Measurements from ENCODE around the gene LIPC. TPM values are rescaled to one million over a fixed set of nuclear protein-coding genes. Genes with fewer than 3 reads are reported as not detected.

LIPC gene
- total and polyA plus RNA-seq, 10 donors = 0.47 to 2.5 (median 1.0) TPM

- no peaks in the 10 kb centered on the region for H3K36me3 ChIP-seq
- no peak for TF ChIP-seq CTCF (IDR thresholded peaks at IDR 0.05 in 8 of 11, conservative IDR thresholded peaks at IDR 0.05 in 3 of 11)
- TF ChIP-seq POLR2AphosphoS5 (IDR thresholded peaks at IDR 0.05) = no peak
- no peak for TF ChIP-seq POLR2A (IDR thresholded peaks at IDR 0.05)
- DNase-seq = no peak
- no peak overlapping the region for H3K4me3 ChIP-seq
- peaks cover 0 to 4% (median 0%) of the 10 kb centered on the region in 7 donors for H3K27me3 ChIP-seq (replicated peaks in 1 of 7)
- no peaks in the 10 kb centered on the region for H3K9me3 ChIP-seq
- no peak overlapping the region for H3K27ac ChIP-seq
- intact Hi-C loops (cut with DNase I; ENCODE audit: low total_unique reads) = no loop called here
- 80 to 95% (median 91%) methylated on average over 5 of the region's 5 CpGs for WGBS, 5 donors
- peaks cover 0 to 27% (median 11%) of the 10 kb centered on the region in 6 donors for H3K4me1 ChIP-seq
These were observed 123.0 kb downstream of the LIPC start for GRCh38 chr15:58554758-58555157.

- no peak overlapping the region for H3K27ac ChIP-seq
- intact Hi-C loops (cut with DNase I; ENCODE audit: low total_unique reads) = no loop called here
- 77 to 86% (median 84%) methylated on average over 15 of the region's 15 CpGs for WGBS, 5 donors
- peaks cover 0 to 27% (median 11%) of the 10 kb centered on the region in 6 donors for H3K4me1 ChIP-seq
- H3K36me3 ChIP-seq = no peaks in the 10 kb centered on the region
- no peaks in the 10 kb centered on the region for H3K9me3 ChIP-seq
- no peak for DNase-seq
- no peak overlapping the region for H3K4me3 ChIP-seq
- H3K27me3 ChIP-seq (replicated peaks in 1 of 7) = peaks cover 0 to 4% (median 0%) of the 10 kb centered on the region in 7 donors
- TF ChIP-seq POLR2A (IDR thresholded peaks at IDR 0.05) = no peak
- no peak for TF ChIP-seq POLR2AphosphoS5 (IDR thresholded peaks at IDR 0.05)
- no peak for TF ChIP-seq CTCF (IDR thresholded peaks at IDR 0.05 in 8 of 11, conservative IDR thresholded peaks at IDR 0.05 in 3 of 11)
These were observed 123.6 kb downstream of the LIPC start for GRCh38 chr15:58555162-58556027.

- intact Hi-C loops (cut with DNase I; ENCODE audit: low total_unique reads) = no loop called here
- Histone ChIP-seq H3K36me3 (no peaks in the 10 kb centered on the region), H3K4me3 (no peak overlapping the region), H3K27ac (no peak overlapping the region), H3K27me3 (replicated peaks in 1 of 7) (peaks cover 0 to 4% (median 0%) of the 10 kb centered on the region in 7 donors), H3K4me1 (peaks cover 0 to 27% (median 11%) of the 10 kb centered on the region in 6 donors), H3K9me3 (no peaks in the 10 kb centered on the region)
- no peak for TF ChIP-seq CTCF (IDR thresholded peaks at IDR 0.05 in 8 of 11, conservative IDR thresholded peaks at IDR 0.05 in 3 of 11)
- no peak for TF ChIP-seq POLR2AphosphoS5 (IDR thresholded peaks at IDR 0.05)
- TF ChIP-seq POLR2A (IDR thresholded peaks at IDR 0.05) = no peak
- 58 to 78% (median 66%) methylated on average over 2 of the region's 2 CpGs for WGBS, 5 donors
- DNase-seq = no peak
These were observed 124.2 kb downstream of the LIPC start for GRCh38 chr15:58556028-58556361.

- no peak for TF ChIP-seq POLR2AphosphoS5 (IDR thresholded peaks at IDR 0.05)
- no peak for TF ChIP-seq CTCF (IDR thresholded peaks at IDR 0.05 in 8 of 11, conservative IDR thresholded peaks at IDR 0.05 in 3 of 11)
- TF ChIP-seq POLR2A (IDR thresholded peaks at IDR 0.05) = no peak
- intact Hi-C loops (cut with DNase I; ENCODE audit: low total_unique reads) = no loop called here
- 50 to 78% (median 63%) methylated on average over 3 of the region's 3 CpGs for WGBS, 5 donors
- Histone ChIP-seq H3K27me3 (replicated peaks in 1 of 7) (peaks cover 0 to 4% (median 0%) of the 10 kb centered on the region in 7 donors), H3K27ac (no peak overlapping the region), H3K4me1 (peaks cover 0 to 24% (median 10%) of the 10 kb centered on the region in 6 donors), H3K36me3 (no peaks in the 10 kb centered on the region), H3K9me3 (no peaks in the 10 kb centered on the region), H3K4me3 (no peak overlapping the region)
- DNase-seq = no peak
These were observed 124.8 kb downstream of the LIPC start for GRCh38 chr15:58556541-58556940.

All from spleen (tissue), 11 donors.